ENCODE measurements around the gene C14orf39. TPM values are rescaled to one million over a fixed set of nuclear protein-coding genes. Genes with fewer than 3 reads are reported as not detected.
"Not testable (repeated sequence)": the region's sequence is repeated elsewhere in the genome, so short reads cannot be mapped to it uniquely, and the experiment has no call there.

C14orf39 gene
- total RNA-seq, 2 donors from 2014 or later, result not detected

DNA sequence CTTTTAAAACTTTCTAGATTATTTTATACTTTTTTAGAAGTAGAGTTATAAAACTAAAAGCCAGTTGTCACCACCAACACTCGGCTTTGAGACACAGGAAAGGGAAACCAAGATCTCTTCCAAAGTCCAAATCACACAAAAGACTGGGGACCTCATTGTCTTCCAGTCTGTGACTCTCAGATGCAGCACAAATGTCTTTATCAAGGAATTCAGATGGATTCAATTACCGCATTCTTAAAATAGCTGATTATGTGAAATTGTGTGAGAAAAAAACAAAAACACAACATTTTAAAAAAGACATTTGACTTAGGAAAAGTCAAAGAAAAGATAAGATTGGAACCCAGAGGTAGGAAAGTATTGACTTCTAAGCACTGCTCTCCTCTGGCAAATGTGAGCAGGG is 19.6 kb upstream of the C14orf39 start:
- intact Hi-C loops (cut with DNase I), result no loop called here
- ATAC-seq, result no peak
- no peak for DNase-seq

DNA sequence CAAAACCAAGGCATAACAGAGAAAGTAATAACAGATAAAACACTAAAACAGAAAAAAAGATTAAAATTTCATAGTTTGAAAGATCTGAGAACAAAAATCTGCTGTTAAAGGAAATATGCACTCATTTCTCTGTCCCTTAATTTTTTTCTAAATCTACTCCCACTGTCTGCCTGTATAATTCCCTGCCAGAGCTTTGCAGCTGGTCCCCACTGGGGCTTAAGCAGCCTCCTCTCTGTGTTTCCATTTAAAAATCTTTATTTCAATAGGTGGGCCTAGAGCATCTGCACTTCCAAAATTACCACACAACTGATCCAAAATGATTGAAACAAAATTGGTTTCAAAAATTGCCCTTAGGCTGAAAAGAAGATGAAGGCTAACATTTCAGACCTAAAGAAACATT is 16.7 kb upstream of the C14orf39 start:
- intact Hi-C loops (cut with DNase I), result no loop called here
- ATAC-seq, result no peak
- DNase-seq, result no peak

DNA sequence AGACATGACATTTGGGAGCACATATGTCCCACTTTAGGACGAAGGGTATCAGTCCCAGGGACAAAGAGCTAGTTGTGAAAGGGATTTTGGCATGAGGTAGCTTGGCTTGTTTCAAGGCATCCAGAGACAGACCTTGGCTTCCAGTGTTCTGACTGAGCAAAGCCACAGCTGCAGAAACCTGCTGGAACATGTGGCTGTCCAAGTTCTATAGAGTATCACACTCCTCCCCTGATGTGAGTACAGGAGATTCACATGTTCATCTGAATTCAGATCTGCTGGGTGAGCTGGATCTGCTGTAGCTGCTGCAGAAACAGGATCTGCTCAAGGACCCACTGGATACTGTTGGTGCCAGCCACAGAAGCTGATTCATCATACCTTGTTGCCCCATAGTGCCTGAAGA is 10.1 kb upstream of the C14orf39 start:
- no peak for DNase-seq
- ATAC-seq, result no peak
- intact Hi-C loops (cut with DNase I), result no loop called here

DNA sequence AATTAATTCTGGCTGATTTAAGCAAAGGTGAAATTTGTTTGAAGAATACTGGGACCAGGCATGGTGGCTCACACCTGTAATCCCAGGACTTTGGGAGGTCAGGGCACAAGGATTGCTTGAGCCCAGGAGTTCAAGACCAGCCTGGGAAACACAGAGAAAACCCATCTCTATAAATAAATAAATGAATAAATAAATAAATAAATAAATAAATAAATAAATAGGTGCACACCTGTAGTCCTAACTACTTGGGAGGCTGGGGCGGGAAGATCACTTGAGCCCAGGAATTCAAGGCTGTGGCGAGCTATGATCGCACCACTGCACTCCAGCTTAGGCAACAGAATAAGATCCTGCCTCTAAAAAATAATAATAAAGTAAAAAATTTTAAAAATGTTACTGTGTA is 4.4 kb upstream of the C14orf39 start:
- DNase-seq, result no peak
- ATAC-seq, result no peak
- intact Hi-C loops (cut with DNase I), result no loop called here

DNA sequence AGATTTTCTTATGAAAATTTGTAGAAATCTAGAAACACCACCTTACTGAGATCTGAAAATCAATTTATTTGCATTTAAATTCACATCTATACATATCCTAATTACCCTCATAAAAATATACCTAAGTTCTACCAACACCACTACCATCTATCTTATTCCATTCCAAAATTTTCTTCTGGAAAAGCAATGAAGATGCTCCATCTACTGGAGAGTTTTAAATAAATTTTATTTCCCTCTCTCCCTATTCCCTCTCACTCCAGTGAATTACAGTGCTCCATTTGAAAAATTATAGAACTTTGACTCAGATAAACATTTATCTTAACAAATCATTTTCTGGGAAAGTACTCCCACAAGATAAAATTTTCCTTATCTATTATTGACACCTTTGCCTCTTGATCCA is 2.3 kb upstream of the C14orf39 start:
- ATAC-seq (no peak), DNase-seq (no peak)
- intact Hi-C loops (cut with DNase I), result no loop called here

DNA sequence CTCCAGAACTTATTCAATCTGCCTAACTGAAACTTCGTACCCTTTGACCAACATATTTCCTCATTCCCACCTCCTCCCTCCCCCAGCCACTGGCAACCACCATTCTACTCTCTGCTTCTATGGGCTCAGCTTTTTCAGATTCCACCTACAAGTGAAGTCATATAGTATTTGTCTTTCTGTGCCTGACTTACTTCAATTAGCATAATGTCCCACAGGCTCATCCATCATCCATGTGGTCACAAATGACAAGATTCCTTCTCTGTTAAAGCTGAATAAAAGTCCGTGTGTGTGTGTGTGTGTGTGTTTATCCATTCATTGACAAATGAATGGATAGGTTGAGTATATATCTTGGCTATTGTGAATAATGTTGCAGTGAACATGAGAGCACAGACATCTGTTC is 1.3 kb upstream of the C14orf39 start:
- intact Hi-C loops (cut with DNase I), result no loop called here
- ATAC-seq, result no peak
- no peak for DNase-seq

DNA sequence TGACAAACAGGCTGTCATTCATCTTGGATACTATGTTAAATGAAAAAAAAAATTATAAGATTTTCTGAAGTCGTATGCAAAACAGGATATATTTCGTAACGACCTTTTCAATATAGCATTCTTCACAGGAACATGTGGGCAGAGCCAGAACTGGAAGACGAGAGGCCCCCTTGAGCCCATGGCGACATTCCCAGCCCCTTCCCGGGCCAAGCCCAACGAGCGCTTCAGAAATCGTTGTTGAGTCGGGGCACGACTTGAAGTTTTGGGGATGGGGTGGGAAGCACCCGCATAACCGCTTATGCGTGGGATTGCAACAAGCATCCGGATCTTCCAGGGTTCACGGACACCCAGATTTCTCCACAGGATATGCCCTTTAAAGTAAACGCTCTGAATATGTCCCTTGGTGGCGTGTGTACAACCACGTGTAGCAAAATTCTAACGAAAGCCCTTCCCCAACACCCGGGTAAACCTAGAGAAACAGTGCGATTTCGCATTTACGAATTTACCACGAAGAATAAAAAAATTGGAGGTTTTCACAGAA is 736 bp downstream of the C14orf39 start:
- ATAC-seq (no peak), DNase-seq (no peak)
- intact Hi-C loops (cut with DNase I), result no loop called here

DNA sequence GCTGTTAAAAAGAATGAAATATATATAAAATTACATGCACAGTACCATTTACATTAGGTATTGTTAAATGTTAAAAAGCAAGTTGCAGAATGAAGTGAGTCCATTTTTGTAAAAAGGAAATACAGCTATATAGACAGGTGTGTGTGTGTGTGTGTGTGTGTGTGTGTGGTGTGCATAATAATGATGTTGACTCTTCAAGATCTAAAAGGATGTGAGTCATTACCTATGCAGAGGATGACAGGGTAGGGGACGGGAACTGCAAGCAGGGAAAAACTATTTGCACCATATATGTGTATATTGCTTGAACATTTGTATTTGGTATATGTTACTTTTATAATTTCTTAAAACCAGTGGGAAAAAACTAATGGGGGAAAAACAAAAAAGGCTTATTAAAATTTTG is 3.1 kb downstream of the C14orf39 start:
- DNase-seq (no peak), ATAC-seq (no peak)
- intact Hi-C loops (cut with DNase I), result no loop called here

DNA sequence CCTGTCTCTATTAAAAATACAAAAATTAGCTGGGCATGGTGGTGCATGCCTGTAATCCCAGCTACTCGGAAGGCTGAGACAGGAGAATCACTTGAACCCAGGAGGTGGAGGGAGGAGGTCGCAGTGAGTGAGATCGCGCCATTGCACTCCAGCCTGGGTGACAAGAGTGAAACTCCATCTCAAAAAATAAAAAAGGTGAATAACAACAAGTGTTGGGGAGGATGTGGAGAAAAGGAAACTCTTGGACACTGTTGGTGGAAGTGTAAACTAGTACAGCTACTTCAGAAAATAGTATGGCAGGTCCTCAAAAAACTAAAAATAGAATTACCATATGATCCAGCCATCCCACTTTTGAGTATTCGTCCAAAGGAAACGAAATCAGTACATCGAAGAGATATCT is 5.6 kb downstream of the C14orf39 start:
- DNase-seq; intact Hi-C loops (cut with DNase I); ATAC-seq: not testable (repeated sequence)

DNA sequence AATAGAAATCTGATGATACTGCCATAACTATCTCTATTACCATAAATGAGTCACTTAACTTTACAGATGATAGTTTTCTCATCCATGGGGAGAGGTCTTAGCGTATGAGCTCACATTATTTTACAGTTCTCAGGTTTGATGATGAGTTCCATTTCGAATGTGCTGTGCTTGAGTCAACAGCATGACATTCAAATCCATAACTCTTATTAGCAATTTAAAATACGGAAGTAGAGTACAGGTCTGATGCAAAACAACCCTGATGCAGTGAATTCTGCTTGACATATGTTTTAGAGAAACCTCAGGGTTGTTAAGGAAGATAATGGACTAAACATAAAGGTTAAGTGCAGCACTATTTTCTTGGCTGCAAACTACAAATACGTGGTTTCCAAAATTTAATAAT is 30.0 kb downstream of the C14orf39 start:
- ATAC-seq (no peak), DNase-seq (no peak)
- intact Hi-C loops (cut with DNase I), result no loop called here

DNA sequence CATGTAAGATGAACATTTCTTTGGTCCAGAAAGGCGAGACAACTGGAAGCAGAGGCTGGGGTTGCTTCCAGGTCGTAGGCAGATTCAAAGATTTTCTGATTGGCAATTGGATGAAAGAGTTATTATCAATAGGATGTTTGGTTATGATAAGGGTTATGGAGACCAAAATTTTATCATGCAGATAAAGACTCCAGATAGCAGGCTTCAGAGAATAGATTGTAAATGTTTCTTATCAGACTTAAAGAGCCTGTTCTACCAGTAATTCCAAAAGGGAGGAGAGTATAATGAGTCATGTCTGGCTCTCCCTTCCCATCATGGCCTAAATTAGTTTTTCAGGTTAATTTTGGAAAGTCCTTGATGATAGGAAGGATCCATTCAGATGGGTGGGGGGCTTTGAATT is 55.6 kb downstream of the C14orf39 start:
- DNase-seq (no peak), ATAC-seq (no peak)
- intact Hi-C loops (cut with DNase I), result no loop called here

DNA sequence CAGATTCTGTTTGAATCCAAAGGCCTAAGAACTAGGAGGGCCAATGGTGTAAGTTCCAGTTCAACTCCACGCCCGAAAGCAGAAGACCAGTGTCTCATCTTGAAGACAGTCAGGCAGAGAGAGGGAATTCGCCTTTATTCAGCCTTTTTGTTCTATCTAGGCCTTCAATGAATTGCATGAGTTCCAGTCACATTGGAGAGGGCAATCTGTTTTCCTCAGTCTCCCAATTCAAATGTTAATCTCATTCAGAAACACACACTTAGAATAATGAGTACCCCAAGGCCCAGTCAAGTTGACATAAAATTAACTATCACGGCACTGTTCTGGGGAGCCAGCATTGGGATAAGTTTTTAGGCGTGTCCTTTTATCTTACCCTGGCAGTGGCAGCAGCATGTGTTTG is 65.8 kb downstream of the C14orf39 start:
- no peak for ATAC-seq
- no peak for DNase-seq
- intact Hi-C loops (cut with DNase I), result no loop called here

DNA sequence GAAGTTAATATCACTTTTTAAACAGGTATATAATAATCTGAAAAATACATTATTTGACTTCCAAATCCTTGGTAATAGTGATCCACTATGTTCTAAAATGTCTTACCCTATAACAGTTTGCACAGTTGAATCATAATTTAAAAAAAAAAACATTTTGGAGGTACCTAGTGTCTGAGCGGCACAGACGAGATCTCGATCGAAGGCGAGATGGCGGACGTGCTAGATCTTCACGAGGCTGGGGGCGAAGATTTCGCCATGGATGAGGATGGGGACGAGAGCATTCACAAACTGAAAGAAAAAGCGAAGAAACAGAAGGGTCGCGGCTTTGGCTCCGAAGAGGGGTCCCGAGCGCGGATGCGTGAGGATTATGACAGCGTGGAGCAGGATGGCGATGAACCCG is 88.3 kb downstream of the C14orf39 start:
- intact Hi-C loops (cut with DNase I); ATAC-seq; DNase-seq: not testable (repeated sequence)

DNA sequence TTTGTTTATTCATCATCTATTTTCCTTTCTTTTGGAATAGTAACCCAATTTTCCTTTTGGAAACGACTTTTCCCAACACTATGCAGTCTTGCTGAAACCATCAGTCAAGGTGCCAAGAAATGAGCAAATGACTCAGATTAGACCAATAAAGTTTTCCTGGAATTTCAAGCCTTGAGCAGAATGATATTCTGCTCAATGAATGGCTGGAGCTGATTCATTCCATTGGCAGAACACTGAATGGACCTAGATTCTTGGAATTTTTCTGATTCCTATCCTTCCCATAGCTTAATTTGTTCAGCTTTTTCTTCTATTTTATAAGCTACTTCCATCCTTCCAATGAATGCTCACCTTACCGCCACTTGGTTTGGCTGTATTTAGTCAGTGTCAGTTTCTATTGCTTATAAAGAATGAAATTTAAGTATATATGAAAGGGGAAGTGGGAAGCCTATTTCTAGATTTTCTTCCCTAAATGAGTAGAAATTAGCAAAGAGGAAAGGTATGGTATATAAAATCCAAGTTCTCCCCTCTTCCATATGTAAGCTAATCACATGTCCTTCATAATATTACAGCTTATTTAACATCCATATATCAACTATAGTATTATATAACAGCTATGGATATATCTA is 89.0 kb downstream of the C14orf39 start:
- intact Hi-C loops (cut with DNase I), result no loop called here
- ATAC-seq (no peak), DNase-seq (no peak)

Other genes starting within 250 kb of the C14orf39 start
- 10 to 100 TPM; 73.2 to 76.0 TPM for gene PPM1A, start 236.8 kb downstream of the C14orf39 start, total RNA-seq
- gene SIX6, start 23.1 kb upstream of the C14orf39 start, total RNA-seq, result not detected
- under 1 TPM; 0.24 to 0.77 TPM for gene SIX1, start 163.4 kb upstream of the C14orf39 start, total RNA-seq
- gene SIX4, start 238.3 kb upstream of the C14orf39 start, total RNA-seq, result 1 to 10 TPM; 3.3 to 3.8 TPM
- gene MNAT1, start 248.7 kb upstream of the C14orf39 start, total RNA-seq, result 10 to 100 TPM; 25.6 to 27.2 TPM